ENCODE measurements around the gene NRXN3.
A peak's percentile ranks its signal among the peaks of the same experiment; 100 is the strongest.

The NRXN3 gene

DNA sequence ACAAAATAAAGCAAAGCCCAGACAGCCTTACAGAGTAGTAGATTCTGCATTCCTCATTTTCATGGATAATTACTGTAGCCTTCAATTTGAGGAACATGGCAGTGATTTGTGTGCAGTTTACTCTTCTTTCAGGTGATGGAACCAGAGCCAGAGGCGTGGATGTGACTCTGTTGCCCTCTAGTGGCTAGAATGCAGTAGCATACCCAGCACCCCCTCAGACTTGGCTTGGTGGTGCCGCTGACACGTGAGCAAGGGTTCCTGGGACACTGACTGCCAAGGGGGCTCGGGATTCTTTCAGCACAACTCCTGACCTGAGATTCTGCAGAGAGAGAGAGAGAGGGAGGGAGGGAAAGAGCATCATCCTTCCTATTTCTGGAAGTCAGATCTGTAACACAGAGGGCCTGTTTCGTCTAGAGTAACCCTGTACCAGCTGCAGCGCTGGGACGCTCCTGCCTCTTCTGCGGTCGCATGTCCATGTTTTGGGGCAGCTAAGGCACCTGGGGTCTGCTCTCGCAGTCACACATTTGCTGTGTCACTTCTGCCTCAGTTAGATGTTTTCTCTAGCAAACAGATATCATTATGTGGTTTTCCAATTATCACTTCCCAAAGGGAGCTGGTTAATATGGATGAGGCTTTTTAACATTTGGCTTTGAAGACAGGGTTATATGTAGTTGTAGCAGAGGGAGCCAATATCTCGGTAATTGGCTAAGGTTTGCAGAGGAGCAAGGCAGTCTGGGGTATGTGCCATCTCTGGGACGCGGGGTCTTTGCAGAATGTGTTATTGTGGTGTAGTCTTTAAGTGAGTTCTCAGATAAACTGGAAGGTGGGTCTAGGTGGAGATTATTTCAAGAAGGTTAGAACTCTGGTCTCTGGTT is 428.1 kb downstream of the NRXN3 start:
- DNase-seq, result peak; percentile 8

DNA sequence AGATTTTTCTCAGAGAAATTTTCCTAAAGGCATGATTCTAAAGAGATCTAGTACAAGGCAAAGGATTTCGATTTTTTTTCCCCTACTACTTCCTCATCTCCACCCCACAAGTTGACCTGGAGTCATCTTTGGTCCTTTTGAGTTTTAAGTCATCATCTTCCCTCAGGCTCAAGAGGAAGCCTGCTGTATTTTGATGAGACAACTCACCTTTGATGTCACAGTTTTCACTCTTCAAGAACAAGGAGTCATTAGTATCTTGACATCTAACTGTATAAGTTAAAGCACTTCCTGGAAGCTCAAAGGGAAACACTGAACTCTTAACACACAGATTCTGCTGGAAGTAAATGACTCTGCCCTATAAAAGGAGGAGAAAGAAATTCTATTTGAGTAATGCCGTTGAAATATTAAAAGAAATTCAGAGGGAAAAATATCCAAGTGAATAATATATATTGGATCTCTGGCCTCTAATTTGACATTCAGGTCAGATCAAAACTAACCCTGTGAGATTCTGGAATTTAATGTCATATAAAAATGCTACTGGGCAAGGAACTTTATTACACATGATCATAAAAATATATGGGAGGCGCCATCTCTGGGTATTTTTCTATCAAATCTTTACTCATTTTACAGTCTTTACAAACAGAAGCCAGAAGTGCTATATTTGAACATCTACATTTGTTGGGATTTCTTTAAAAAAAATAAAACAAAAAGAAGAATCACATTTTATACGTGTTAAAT is 435.0 kb downstream of the NRXN3 start:
- DNase-seq, result no peak

DNA sequence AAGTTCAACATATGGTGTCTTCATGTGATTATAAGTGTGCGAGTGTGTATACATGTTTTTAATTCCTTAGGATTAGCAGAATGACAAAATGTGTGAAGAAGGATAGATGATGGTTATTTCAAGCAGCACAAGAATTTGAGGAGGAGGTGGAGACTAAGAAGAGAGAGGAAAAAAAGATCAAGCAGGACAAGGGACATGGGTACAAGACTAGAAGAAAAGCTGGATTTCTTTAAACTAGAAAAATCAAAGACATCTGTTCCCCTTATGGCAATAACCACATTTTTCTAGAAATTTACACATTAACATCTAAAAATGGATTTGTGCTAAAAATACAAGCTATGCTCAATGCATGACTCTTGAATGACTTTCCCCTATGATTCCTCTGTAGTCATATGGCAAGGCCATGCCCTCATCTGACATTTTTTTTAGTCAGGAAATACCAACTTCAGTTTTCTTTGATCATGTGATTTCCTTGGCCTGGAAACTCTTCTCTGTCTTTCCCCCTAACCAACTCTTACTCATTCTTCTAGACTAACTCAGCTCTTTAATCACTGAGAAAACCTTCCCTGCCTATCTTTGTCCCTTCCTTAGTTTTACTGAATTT is 435.8 kb downstream of the NRXN3 start:
- no peak for DNase-seq

DNA sequence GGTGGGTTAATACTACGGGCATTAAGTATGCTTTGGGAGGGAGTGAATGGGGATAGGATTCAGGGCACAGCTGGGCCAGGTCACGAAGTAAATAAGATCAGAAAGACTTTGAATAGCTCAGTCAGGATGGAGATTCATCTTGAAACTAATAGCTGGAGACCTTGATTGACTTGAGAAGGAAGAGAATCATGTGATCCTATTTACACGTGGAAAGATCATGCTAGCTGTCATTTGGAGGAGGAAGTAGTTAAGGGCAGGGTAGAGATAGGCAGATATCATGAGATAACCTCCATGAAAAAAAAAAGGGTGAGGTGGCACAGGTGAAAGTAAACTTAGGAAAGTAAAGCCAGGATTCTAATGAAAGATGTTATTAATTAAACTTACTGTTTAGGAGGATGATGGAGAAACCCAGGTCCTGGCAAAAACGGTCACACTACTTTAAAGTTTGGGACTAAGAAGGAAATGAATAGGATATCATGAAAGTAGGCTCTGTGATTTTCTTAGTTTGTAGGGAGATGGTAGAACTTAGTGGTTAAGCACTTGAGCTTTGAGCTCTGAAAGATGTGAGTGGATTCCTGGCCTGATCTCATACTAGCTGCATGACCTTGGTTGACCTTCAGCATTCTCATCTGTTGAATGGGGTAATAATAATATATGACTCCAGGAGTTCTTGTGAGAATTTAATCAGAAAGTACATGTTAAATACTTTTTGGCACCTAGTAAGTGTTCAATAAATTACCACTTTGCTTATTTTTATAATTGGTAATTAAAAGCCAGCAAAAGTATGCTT is 439.0 kb downstream of the NRXN3 start:
- DNase-seq, result no peak

DNA sequence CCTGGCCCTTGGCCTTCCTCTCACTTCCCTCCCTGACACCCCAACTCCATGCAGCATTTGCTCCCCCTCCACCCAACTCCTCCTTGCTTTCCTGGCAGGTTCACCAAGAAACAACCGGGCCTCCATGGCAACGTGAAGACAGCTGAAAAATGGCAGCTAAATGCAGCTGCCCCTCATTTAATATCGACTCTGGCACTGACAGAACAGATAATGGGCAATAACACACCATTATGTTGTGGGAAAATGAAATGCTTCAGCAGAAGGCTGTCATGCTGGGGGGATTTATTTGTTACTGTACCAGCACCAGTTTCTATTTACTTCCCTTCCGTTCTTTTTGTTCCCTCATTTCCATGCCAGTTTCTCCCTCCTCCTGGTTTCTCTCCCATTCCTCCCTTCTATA is 440.8 kb downstream of the NRXN3 start:
- DNase-seq, result no peak

DNA sequence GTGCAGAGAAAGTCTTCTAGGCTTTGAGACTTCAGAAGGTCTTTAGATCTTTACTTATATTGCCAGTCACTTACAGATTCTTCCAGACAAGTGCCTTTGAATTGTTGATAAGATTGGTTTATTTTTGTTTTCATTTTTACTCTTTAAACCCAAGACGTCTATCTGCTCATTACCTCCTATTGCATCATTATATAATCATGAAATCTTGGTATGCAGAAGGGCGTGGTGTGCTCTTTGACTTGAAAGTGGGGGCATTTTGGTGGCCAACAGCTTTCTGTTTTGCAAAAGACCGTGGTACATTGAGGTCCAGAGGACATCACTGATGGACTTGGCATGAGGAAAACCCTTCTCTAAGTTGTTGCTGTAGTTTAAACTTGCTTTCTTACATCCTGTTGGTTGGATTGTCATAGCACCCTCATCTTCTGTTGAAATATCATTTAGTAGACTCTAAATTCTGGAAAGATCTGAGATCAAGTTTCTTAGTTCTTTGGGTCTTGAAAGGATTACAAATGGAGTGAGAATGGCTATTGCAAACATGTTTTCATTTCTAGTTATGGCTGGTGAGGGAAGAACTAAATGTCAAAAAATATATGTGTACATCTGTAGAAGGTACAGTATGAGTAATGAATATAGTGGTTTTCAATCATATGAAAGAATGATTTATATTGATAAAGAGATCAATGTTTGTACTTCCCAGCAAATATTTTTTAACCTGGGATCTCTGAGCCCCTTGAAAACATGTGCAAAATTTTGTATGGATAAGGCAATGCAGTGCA is 441.8 kb downstream of the NRXN3 start:
- DNase-seq, result no peak

DNA sequence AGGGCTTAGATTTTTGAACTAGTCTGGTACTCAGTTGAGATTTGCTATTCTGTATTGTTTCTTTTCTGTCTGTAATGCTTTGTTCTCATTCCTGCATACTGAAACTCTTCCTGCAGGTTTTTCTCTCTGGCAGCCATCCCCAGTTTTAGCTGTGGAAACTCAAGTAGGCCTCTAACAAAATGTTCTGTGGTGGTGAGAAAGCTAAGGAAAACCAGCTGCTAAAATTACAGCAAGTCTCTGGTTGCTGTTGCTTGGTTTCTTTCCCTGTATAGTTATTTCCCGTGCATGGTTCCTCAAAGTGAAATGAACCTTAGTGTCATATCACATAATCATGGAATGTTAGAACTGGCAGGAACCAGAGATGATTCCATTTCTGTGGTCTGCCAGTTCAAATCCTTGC is 442.5 kb downstream of the NRXN3 start:
- DNase-seq, result no peak

DNA sequence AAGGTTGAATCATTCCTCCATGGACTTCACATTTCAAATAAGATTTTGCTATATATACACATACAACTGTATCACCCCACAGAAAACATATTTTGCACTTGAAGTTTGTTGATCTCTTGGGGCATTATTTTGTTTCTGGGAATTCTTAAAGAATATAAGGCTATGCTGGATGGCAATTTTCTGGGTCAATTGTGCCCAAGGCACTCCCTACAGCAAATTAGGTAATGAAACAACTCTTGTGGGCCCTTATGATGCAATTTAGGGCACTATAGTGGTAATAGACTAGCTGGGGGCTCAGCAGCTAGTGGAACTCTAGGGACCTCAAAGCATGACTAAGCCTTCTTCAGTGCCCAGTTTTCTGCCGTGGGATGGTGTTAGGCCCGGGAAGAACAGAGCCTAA is 444.4 kb downstream of the NRXN3 start:
- DNase-seq, result no peak

DNA sequence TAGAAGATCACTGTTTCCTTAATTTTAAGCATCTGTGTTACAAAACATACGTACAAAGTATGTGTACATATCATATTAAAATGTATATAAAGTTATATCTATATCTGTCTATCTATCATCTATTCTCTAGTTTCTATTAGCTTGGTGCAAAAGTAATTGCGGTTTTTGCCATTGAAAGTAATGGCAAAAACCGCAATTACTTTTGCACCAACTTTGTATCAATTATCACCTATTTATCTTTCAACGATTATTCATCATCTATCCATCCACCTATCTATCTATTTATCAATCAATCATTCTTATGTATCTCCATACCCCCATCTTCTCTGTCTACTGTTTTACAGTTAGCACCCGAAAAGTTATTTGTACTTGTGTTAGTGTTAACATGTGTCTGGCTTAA is 447.6 kb downstream of the NRXN3 start:
- DNase-seq, result no peak

DNA sequence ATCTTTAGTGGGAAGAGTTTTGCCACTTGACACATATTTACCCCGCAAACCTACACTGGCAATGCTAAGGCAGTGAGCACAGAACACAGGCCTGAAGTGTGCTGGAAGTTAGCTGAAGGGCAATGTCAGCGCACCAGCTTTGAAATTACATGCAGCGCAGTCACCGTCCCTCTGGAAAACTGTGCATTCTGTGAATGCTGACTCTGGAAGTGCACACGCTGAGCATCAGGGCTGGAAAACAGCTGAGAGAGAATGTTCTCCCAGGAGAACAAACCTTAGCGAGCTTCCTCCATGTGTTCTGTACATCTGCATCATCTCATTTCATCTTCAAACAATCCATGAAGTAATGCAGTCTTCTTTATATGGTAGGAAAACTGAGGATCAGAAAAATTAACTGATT is 448.2 kb downstream of the NRXN3 start:
- no peak for DNase-seq

DNA sequence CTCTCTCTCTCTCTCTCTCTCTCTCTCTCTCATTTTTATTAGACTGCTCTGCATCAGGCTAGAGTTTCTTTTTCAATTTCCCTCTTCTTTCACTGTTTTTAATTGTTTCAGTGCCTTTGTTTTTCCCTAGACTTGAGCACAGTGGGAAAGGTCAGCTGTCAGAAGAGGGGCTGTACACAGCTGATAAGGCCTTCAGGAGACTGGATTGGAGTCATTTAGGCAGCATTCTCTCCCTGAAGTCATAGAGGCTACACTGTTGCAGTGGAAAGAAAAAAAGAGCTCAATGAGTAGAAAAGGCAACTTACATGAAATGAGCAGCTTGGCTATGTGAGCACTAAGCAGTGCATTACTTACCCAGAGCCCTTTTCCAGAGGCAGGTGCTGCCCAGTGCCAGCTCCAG is 456.9 kb downstream of the NRXN3 start:
- no peak for DNase-seq

DNA sequence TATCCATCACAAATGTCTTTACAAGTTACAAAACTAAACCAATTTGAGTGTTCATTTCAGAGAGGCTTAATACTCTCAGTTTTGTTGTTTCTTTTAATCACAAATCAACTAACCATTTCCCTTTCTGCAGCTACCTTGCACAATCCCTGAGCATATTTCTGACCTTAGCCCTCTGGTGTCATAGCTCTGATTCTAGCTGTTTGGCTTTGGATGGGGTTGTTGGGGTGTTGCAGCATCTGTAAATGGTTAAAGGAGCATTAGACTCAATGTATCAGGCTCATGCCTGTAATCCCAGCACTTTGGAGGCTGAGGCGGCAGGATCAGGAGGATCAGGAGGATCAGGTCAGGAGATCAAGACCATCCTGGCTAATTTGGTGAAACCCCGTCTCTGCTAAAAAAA is 461.4 kb downstream of the NRXN3 start:
- DNase-seq, result no peak

DNA sequence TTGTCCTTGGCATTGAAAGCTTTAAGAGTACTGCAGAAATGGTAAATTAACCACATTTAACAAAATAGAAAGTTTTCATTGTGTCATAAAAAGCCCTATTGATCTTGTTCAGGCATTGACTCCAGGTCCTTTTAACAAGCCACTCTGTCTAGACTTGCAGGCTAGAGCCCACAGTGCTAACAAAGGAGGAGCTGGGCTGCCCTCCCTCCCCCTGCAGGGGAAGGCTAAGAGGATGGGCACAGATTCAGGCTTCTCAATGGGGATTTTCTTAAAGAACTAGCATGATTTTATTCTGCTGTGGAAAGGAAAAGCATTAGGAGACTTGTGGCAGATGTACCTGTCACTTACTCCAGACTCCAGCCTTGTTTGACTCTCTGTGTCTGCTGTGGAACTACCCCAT is 463.6 kb downstream of the NRXN3 start:
- no peak for DNase-seq

DNA sequence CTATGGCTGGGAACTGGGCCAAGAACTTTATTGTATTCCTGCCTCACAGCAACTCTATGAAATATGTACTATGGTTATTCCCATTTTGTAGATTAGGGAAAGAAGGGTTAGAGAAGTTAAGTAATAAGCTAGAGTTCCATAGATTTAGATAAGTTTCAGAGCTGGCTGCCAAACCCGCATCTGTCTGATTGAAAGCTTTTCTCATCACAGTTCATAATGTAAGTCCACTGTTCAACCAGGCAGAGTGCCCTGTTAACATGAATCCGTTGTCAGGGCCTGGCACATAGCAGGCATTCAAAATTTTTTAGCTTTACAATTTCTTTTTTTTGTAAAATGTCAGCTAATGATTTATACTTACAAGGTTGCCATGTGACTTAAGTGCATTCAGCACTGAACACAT is 467.3 kb downstream of the NRXN3 start:
- DNase-seq, result no peak

DNA sequence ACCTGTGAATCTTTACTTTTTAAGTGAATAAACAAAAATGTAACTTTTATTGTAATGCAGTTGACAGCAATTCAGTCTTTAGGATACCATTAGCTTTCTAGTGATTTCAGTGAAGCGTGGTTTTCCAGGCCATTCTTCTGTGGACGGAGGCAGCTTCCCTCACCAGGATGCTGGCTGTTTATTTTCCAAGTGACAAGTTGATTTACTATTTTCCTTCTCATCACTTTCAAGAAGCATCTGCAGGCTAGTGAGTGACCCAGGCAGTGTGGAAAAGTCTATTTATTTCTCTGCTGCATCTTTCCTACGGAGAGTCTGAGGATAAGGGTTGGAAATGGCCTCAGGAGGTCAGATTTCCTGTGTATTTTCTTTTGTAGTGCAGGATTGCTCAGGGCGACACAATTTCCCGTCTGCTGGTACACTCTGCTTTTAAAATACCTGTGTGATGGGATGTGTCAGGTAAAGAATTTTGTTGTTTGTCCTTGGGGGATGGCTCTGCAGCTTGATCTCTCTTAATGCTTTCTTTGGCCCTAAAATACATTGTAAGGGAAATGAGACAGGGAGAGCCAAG is 467.8 kb downstream of the NRXN3 start:
- DNase-seq, result no peak

DNA sequence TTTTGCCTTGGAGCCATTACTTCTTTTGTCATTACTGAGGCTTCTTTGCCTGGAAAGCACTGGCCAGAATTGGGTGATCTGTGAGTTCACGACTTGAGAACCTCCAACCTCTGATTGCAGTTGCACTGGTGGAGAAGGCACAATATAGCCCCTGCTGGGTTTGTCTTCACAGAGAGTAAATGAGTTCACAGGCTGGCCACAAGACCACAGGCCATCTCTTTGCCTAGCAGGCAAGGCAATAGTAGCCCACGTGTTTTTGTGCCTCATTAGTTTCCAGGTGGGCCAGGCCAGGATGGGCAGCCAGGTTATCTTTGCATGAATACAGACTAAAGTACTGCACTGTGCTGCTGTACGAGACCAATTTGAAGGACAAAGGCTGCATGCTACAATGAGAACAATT is 468.8 kb downstream of the NRXN3 start:
- no peak for DNase-seq

DNA sequence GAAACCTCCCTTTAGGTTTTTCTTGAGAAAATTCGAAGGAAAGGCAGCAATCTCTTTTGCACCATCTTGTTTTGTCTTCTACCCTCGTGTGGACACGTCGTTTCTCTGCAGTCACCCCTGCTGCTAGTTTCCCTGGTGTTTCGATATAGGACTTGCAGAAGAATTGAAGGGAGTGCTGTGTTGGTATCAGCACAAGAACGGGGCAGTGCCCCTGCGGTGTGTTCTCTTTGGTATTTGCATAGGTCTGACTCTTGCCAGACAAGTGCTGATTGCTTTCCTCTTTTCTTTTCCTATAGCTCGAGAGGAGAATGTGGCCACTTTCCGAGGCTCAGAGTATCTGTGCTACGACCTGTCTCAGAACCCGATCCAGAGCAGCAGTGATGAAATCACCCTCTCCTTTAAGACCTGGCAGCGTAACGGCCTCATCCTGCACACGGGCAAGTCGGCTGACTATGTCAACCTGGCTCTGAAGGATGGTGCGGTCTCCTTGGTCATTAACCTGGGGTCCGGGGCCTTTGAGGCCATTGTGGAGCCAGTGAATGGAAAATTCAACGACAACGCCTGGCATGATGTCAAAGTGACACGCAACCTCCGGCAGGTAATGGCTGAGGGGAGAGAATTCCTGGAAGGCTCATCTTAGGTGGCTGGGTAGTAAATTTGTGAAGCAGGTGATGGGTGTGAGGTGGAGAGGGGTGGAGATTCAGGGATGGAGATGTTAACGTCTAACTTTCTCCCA is 474.8 kb downstream of the NRXN3 start:
- DNase-seq, result no peak

DNA sequence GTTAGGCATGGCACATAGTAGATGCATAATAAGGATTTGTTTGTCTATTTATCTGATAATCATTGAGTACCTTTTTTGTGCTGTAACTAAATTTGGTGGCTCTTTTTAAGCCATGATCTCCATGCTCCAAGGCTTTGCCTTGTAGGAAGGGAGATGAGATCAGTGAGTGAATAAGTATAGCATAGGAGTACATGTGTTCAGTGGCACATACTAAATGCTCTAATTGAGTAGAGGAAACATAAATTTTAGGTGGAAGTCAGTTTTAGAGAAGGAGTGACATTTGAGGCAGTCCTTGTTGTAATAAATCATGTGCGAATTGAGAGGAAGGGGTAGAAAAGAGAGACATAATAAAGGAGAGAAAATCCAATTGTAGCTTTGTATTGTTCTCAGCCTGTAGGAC is 482.6 kb downstream of the NRXN3 start:
- DNase-seq, result no peak

DNA sequence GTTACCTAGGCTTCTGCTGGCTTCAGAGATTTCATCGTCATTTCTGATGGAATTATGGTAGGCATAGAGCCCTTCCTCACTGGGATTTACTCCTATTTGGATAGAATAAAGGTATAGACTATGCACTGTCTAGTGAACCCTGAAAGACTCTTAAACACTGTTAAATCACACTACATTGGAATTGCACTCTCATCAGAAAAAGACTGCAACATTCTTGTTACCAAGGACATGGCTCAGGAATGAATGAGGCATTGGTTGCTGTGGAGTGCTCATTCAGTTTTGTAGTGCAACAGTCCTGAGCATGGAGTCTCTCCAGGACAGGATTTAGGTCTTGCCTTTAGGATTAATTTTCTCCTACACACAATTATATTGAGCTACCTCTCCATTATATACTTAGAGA is 483.0 kb downstream of the NRXN3 start:
- DNase-seq, result no peak

DNA sequence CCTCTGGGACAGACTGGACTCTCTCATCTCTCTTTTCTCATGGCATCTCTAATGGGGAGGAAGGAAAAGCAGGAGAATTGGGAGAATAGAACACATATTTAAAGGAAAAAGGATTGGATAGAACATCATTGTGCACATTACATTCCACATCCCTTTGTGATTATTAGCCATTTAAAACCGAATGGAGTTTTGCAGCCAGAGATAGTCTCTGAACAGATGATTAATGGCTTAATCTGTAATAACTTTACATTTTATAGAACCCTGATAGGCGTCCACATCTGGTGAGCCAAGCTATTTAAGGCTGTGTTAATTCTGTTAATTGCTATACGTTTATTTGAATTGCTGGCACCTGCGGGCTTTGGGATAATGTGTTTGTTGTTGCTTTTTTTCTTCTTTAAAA is 487.3 kb downstream of the NRXN3 start:
- no peak for DNase-seq

DNA sequence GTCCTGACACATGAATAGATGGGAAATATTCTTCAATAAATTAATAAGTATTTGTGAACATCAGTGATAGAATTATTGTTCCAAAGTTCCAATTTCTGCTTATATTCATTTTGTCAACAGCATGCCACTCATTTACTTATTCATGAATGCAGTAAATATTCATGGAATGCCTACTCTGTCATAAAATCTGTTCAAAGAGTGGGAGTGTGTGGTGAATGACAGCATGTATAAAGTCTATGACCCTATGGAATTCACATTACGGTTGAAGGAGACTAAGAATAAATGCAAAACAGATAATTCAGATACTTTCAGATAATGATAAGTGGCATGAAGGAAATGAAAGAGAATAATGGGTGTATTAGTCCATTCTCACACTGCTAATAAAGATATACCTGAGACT is 494.7 kb downstream of the NRXN3 start:
- DNase-seq, result no peak

All from NCI-H526 treated with DMSO at 0.1 percent for 48 hours (cell line).